HCT116 (cell line): ENCODE measurements around the gene LEKR1. TPM values are rescaled to one million over a fixed set of nuclear protein-coding genes. Genes with fewer than 3 reads are reported as not detected.

ENCODE experiments used
- ATAC-seq: fragments of 200-7000 bp; cut with Tn5 transposase; 2 replicates; pipeline ENCODE4 v1.9.1; 2020; ENCODE audit warnings: mild to moderate bottlenecking, moderate library complexity
- BruUV-seq: library from RNA; stranded (reverse); fragments of 400-500 nt; replicated peaks from 2 replicates; lab custom pipeline; 2021; lab: Mats Ljungman, UMichigan
- CTCF ChIA-PET: fragments of 300-600 bp; sonication (Branson Sonifier 250); formaldehyde crosslinking; loops from one replicate; lab custom pipeline; 2021; ENCODE audit warnings: antibody characterized with exemption; lab: Charles Lee
- POLR2A ChIA-PET: fragments of 300-600, 350-600 bp; sonication (Branson Sonifier 250); formaldehyde crosslinking; loops from one replicate; lab custom pipeline; 2021; ENCODE audit warnings: antibody characterized with exemption; lab: Charles Lee
- RAD21 ChIA-PET, 2 experiments: fragments of 300-600 bp; sonication (Branson Sonifier 250); formaldehyde crosslinking; loops; one replicate each; lab custom pipeline; 2023; ENCODE audit warnings: low total read pairs in 2 of 2; ENCODE audit not compliant: uncharacterized antibody in 2 of 2, unreplicated experiment in 2 of 2, low non-redundant PET in 1 of 2; lab: Charles Lee
- DNase-seq: peaks from one replicate; pipeline ENCODE4 v3.0.0-alpha.2; 2010; ENCODE audit warnings: low read depth, low spot score
- H2AFZ ChIP-seq: fragments of 200-600 bp; shearing (Covaris generic), sonication (generic); 2 replicates; pipeline ENCODE4 v1.6.1; 2017; ENCODE audit warnings: low read depth, mixed run types, mixed read lengths, antibody characterized with exemption, low read length; ENCODE audit not compliant: poor library complexity, severe bottlenecking
- H3K27ac ChIP-seq: 2 replicates; pipeline ENCODE4 v1.5.1; 2012; ENCODE audit warnings: low read depth, low read length
- H3K27me3 ChIP-seq: fragments of 200-600 bp; sonication (generic); 2 replicates; pipeline ENCODE4 v1.6.1; 2016; ENCODE audit warnings: mixed run types, low read length, mixed read lengths; ENCODE audit not compliant: insufficient read depth
- H3K36me3 ChIP-seq, 2 experiments: fragments of 200-500 bp in 1 of 2; fragments of 200-600 bp in 1 of 2; sonication (Bioruptor generic) in 1 of 2; sonication (generic) in 1 of 2; 2 replicates each; pipeline versions ENCODE4 v1.5.1 to v1.6.1; 2014 to 2016; ENCODE audit warnings: low read length in 2 of 2, inconsistent platforms in 1 of 2, mixed read lengths in 1 of 2, mixed run types in 1 of 2; ENCODE audit not compliant: insufficient read depth in 2 of 2, control insufficient read depth in 1 of 2
- H3K4me1 ChIP-seq, 2 experiments: fragments of 200-600 bp in 1 of 2; sonication (generic) in 1 of 2; 2 replicates each; pipeline versions ENCODE4 v1.5.1 to v1.6.1; 2012 to 2017; ENCODE audit warnings: low read length in 2 of 2, inconsistent platforms in 1 of 2, mild to moderate bottlenecking in 1 of 2, mixed read lengths in 1 of 2, mixed run types in 1 of 2, moderate library complexity in 1 of 2; ENCODE audit not compliant: insufficient read depth in 2 of 2, control insufficient read depth in 1 of 2
- H3K4me2 ChIP-seq: fragments of 200-600 bp; sonication (generic); 2 replicates; pipeline ENCODE4 v1.6.1; 2017; ENCODE audit warnings: mixed run types, low read length, mixed read lengths
- H3K4me3 ChIP-seq, 2 experiments: fragments of 200-600 bp in 1 of 2; sonication (generic) in 1 of 2; replicated peaks in 1 of 2; 2 replicates each; pipeline ENCODE4 v1.5.1; 2011 to 2016; ENCODE audit warnings: low read length in 2 of 2, control low read depth in 1 of 2, low read depth in 1 of 2, mild to moderate bottlenecking in 1 of 2, mixed read lengths in 1 of 2, mixed run types in 1 of 2
- H3K79me2 ChIP-seq: fragments of 200-600 bp; sonication (generic); 2 replicates; pipeline ENCODE4 v1.6.1; 2017; ENCODE audit warnings: mild to moderate bottlenecking, mixed run types, low read length, moderate library complexity, mixed read lengths; ENCODE audit not compliant: insufficient read depth
- H3K9ac ChIP-seq: fragments of 200-600 bp; sonication (generic); 2 replicates; pipeline ENCODE4 v1.6.1; 2016; ENCODE audit warnings: low read length, mixed read lengths
- H3K9me2 ChIP-seq: fragments of 200-600 bp; sonication (generic), shearing (Covaris generic); 2 replicates; pipeline ENCODE4 v1.6.1; 2017; ENCODE audit warnings: mixed run types, mild to moderate bottlenecking, moderate library complexity; ENCODE audit not compliant: insufficient read depth
- H3K9me3 ChIP-seq, 2 experiments: fragments of 200-500 bp in 1 of 2; fragments of 200-600 bp in 1 of 2; sonication (Bioruptor generic) in 1 of 2; sonication (generic) in 1 of 2; 2 replicates each; pipeline ENCODE4 v1.6.1; 2014 to 2017; ENCODE audit warnings: low read length in 2 of 2, mixed read lengths in 2 of 2, inconsistent platforms in 1 of 2, low read depth in 1 of 2, mild to moderate bottlenecking in 1 of 2, mixed run types in 1 of 2, moderate library complexity in 1 of 2; ENCODE audit not compliant: control insufficient read depth in 1 of 2, insufficient read depth in 1 of 2
- H4K20me1 ChIP-seq: fragments of 200-600 bp; sonication (generic), shearing (Covaris generic); 2 replicates; pipeline ENCODE4 v1.6.1; 2017; ENCODE audit warnings: mixed run types, mild to moderate bottlenecking, moderate library complexity; ENCODE audit not compliant: insufficient read depth
- CEBPB ChIP-seq: IDR thresholded peaks from 2 replicates; pipeline ENCODE4 v1.6.1; 2012; ENCODE audit warnings: low read depth
- EGR1 ChIP-seq: IDR thresholded peaks from 2 replicates; pipeline ENCODE4 v1.6.1; 2012; ENCODE audit warnings: low read depth
- ELF1 ChIP-seq: IDR thresholded peaks from 2 replicates; pipeline ENCODE4 v1.6.1; 2012; ENCODE audit warnings: low read depth, borderline replicate concordance
- EZH2 ChIP-seq: fragments of 200-600 bp; sonication (generic); IDR thresholded peaks from 2 replicates; pipeline ENCODE4 v1.6.1; 2017; ENCODE audit warnings: antibody characterized with exemption, mixed run types
- EZH2phosphoT487 ChIP-seq: fragments of 200-600 bp; IDR thresholded peaks from 2 replicates; pipeline ENCODE4 v1.6.1; 2018; ENCODE audit warnings: antibody characterized with exemption, borderline replicate concordance
- FOSL1 ChIP-seq: IDR thresholded peaks from 2 replicates; pipeline ENCODE4 v1.6.1; 2012; ENCODE audit warnings: low read depth
- POLR2AphosphoS5 ChIP-seq: IDR thresholded peaks from 2 replicates; pipeline ENCODE4 v1.6.1; 2011; ENCODE audit warnings: mild to moderate bottlenecking, low read depth, low read length, moderate library complexity
- RAD21 ChIP-seq: IDR thresholded peaks from 2 replicates; pipeline ENCODE4 v1.6.1; 2012; ENCODE audit warnings: low read depth, mild to moderate bottlenecking
- SIN3A ChIP-seq: IDR thresholded peaks from 2 replicates; pipeline ENCODE4 v1.6.1; 2012; ENCODE audit warnings: low read depth
- SRF ChIP-seq: IDR thresholded peaks from 2 replicates; pipeline ENCODE4 v1.6.1; 2012; ENCODE audit warnings: low read depth
- TCF7L2 ChIP-seq: IDR thresholded peaks from 2 replicates; pipeline ENCODE4 v1.7.0; 2011; ENCODE audit warnings: borderline replicate concordance, inconsistent platforms; ENCODE audit not compliant: insufficient read depth, insufficient read length; ENCODE audit errors: extremely low read depth
- YY1 ChIP-seq: IDR thresholded peaks from 2 replicates; pipeline ENCODE4 v1.6.1; 2011; ENCODE audit warnings: low read length, low read depth, moderate library complexity, mild to moderate bottlenecking; ENCODE audit not compliant: insufficient replicate concordance; ENCODE audit errors: extremely low read depth
- ZFX ChIP-seq: fragments of 450-650 bp; IDR thresholded peaks from 2 replicates; pipeline ENCODE4 v1.6.1; 2017
- intact Hi-C: fragments of 100-400 bp; cut with micrococcal nuclease; formaldehyde crosslinking; loops from 2 replicates; pipeline ENCODE4 v1.10.0; 2022
- total RNA-seq: library from RNA; stranded (reverse); gene quantifications from one replicate; pipeline ENCODE4 v1.2.1, GENCODE V29; 2021; ENCODE audit not compliant: unreplicated experiment
- TF ChIP-seq, protein P1 (sequence below): IDR thresholded peaks from 2 replicates; pipeline ENCODE4 v1.6.1; 2012; ENCODE audit warnings: low read depth
- TF ChIP-seq, protein P2 (sequence below): IDR thresholded peaks from 2 replicates; pipeline ENCODE4 v1.6.1; 2012

LEKR1 gene
- total RNA-seq, 1 experiment from 2014 or later = 2.1 TPM

DNA sequence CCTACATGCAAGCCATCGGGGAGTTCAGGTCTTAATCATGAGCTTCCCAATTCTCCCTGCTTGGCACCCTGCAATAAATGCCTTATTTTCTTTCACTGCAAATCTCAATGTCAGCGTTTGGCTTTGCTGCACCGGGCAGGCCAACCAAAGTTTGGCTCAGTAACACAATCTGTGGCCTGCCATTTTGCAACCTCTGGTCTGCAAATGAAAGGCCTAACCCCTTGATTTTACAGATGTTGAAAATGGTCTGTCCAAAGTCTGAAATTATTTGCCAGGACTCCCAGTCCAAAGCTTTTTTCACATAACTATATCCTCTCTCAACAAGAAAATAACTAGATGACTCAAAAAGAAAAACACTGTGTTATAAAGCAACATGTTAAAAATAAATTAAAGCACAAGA, 34.0 kb upstream of the LEKR1 start:
- no peaks in the 10 kb centered on the region for H3K27me3 ChIP-seq
- H2AFZ ChIP-seq = no peak overlapping the region
- no peaks in the 10 kb centered on the region for H3K9me3 ChIP-seq
- H3K4me1 ChIP-seq = peaks cover 7 to 50% of the 10 kb centered on the region in 2 experiments
- 0 out of 4 replicates have a peak, but pooled peaks cover 0 to 3% of the 10 kb centered on the region in 2 experiments for H3K36me3 ChIP-seq
- intact Hi-C loops = no loop called here
- no peaks in the 10 kb centered on the region for H3K79me2 ChIP-seq
- H3K4me3 ChIP-seq = no peak overlapping the region
- ChIA-PET CTCF (no interaction called here), POLR2A (no interaction called here), RAD21 (no interaction called here)
- TF ChIP-seq ELF1 (no peak), SRF (no peak), EZH2phosphoT487 (no peak), POLR2AphosphoS5 (no peak), EZH2 (no peak), ZFX (no peak), RAD21 (no peak), YY1 (no peak), FOSL1 (no peak), EGR1 (no peak), TCF7L2 (no peak), SIN3A (no peak), CEBPB (no peak)
- TF ChIP-seq, protein P1, sequence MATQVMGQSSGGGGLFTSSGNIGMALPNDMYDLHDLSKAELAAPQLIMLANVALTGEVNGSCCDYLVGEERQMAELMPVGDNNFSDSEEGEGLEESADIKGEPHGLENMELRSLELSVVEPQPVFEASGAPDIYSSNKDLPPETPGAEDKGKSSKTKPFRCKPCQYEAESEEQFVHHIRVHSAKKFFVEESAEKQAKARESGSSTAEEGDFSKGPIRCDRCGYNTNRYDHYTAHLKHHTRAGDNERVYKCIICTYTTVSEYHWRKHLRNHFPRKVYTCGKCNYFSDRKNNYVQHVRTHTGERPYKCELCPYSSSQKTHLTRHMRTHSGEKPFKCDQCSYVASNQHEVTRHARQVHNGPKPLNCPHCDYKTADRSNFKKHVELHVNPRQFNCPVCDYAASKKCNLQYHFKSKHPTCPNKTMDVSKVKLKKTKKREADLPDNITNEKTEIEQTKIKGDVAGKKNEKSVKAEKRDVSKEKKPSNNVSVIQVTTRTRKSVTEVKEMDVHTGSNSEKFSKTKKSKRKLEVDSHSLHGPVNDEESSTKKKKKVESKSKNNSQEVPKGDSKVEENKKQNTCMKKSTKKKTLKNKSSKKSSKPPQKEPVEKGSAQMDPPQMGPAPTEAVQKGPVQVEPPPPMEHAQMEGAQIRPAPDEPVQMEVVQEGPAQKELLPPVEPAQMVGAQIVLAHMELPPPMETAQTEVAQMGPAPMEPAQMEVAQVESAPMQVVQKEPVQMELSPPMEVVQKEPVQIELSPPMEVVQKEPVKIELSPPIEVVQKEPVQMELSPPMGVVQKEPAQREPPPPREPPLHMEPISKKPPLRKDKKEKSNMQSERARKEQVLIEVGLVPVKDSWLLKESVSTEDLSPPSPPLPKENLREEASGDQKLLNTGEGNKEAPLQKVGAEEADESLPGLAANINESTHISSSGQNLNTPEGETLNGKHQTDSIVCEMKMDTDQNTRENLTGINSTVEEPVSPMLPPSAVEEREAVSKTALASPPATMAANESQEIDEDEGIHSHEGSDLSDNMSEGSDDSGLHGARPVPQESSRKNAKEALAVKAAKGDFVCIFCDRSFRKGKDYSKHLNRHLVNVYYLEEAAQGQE = no peak
- TF ChIP-seq, protein P2, sequence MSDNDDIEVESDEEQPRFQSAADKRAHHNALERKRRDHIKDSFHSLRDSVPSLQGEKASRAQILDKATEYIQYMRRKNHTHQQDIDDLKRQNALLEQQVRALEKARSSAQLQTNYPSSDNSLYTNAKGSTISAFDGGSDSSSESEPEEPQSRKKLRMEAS = no peak
- no peaks in the 10 kb centered on the region for H4K20me1 ChIP-seq
- BruUV-seq = no TSS peak
- no peak overlapping the region for H3K27ac ChIP-seq
- H3K4me2 ChIP-seq = no peak overlapping the region
- H3K9me2 ChIP-seq = no peaks in the 10 kb centered on the region
- DNase-seq (no peak), ATAC-seq (no peak)
- H3K9ac ChIP-seq = no peak overlapping the region
